HEK293 (cell line): ENCODE data around the gene USP5.

Experiments used
- BCL11B ChIP-seq: fragments of 450-650 bp; formaldehyde crosslinking; IDR thresholded peaks from 2 replicates; pipeline ENCODE4 v1.5.1; 2016; ENCODE audit warnings: low read depth, missing biosample characterization, missing genetic modification characterization
- IKZF3 ChIP-seq: fragments of 450-650 bp; IDR thresholded peaks from 2 replicates; pipeline ENCODE4 v1.5.0; 2018; ENCODE audit warnings: missing biosample characterization, mild to moderate bottlenecking, missing genetic modification characterization, moderate library complexity
- KLF16 ChIP-seq: fragments of 450-650 bp; formaldehyde crosslinking; IDR thresholded peaks from 2 replicates; pipeline ENCODE4 v1.5.1; 2017; ENCODE audit warnings: missing biosample characterization, missing genetic modification characterization
- KLF7 ChIP-seq: fragments of 450-650 bp; formaldehyde crosslinking; IDR thresholded peaks from 2 replicates; pipeline ENCODE4 v1.5.1; 2016; ENCODE audit warnings: missing biosample characterization, missing genetic modification characterization, borderline replicate concordance
- KLF9 ChIP-seq: fragments of 450-650 bp; formaldehyde crosslinking; IDR thresholded peaks from 2 replicates; pipeline ENCODE4 v1.5.1; 2016; ENCODE audit warnings: missing biosample characterization, missing genetic modification characterization, low read depth
- SP7 ChIP-seq: fragments of 450-650 bp; formaldehyde crosslinking; IDR thresholded peaks from 2 replicates; pipeline ENCODE4 v1.5.1; 2016; ENCODE audit warnings: missing biosample characterization, missing genetic modification characterization
- ZBTB8A ChIP-seq: fragments of 450-650 bp; formaldehyde crosslinking; IDR thresholded peaks from 2 replicates; pipeline ENCODE4 v1.5.1; 2016; ENCODE audit warnings: missing biosample characterization, missing genetic modification characterization
- ZNF132 ChIP-seq: fragments of 450-650 bp; formaldehyde crosslinking; IDR thresholded peaks from 2 replicates; pipeline ENCODE4 v1.5.1; 2017; ENCODE audit warnings: missing biosample characterization, missing genetic modification characterization, borderline replicate concordance
- ZNF2 ChIP-seq: fragments of 450-650 bp; formaldehyde crosslinking; IDR thresholded peaks from 2 replicates; pipeline ENCODE4 v1.5.1; 2016; ENCODE audit warnings: missing biosample characterization, missing genetic modification characterization
- ZNF202 ChIP-seq: fragments of 450-650 bp; formaldehyde crosslinking; IDR thresholded peaks from 2 replicates; pipeline ENCODE4 v1.5.1; 2016; ENCODE audit warnings: missing biosample characterization, missing genetic modification characterization, borderline replicate concordance
- ZNF747 ChIP-seq: fragments of 450-650 bp; formaldehyde crosslinking; IDR thresholded peaks from 2 replicates; pipeline ENCODE4 v1.5.1; 2016; ENCODE audit warnings: missing biosample characterization, missing genetic modification characterization
- ZXDB ChIP-seq: fragments of 450-650 bp; formaldehyde crosslinking; IDR thresholded peaks from 2 replicates; pipeline ENCODE4 v1.5.1; 2016; ENCODE audit warnings: missing biosample characterization, missing genetic modification characterization
- TF ChIP-seq, protein P1 (sequence below): sonication (generic); formaldehyde crosslinking; IDR thresholded peaks from 2 replicates; pipeline ENCODE4 v1.8.1; 2022; ENCODE audit warnings: mild to moderate bottlenecking, moderate library complexity, missing genetic modification reagents
- TF ChIP-seq, protein P2 (sequence below): fragments of 450-650 bp; formaldehyde crosslinking; IDR thresholded peaks from 2 replicates; pipeline ENCODE4 v1.5.1; 2016; ENCODE audit warnings: missing biosample characterization, missing genetic modification characterization
- TF ChIP-seq, protein P3 (sequence below): fragments of 450-650 bp; formaldehyde crosslinking; IDR thresholded peaks from 2 replicates; pipeline ENCODE4 v1.5.1; 2016; ENCODE audit warnings: missing biosample characterization, missing genetic modification characterization
- TF ChIP-seq, protein P4 (sequence below): fragments of 450-650 bp; formaldehyde crosslinking; IDR thresholded peaks from 2 replicates; pipeline ENCODE4 v1.5.1; 2017; ENCODE audit warnings: missing biosample characterization, missing genetic modification characterization
- TF ChIP-seq, protein P5 (sequence below): fragments of 450-650 bp; formaldehyde crosslinking; IDR thresholded peaks from 2 replicates; pipeline ENCODE4 v1.5.1; 2016; ENCODE audit warnings: missing biosample characterization, missing genetic modification characterization
- TF ChIP-seq, protein P6 (sequence below): fragments of 450-650 bp; formaldehyde crosslinking; IDR thresholded peaks from 2 replicates; pipeline ENCODE4 v1.5.1; 2016; ENCODE audit warnings: missing biosample characterization, missing genetic modification characterization
- TF ChIP-seq, protein P7 (sequence below): fragments of 450-650 bp; formaldehyde crosslinking; IDR thresholded peaks from 2 replicates; pipeline ENCODE4 v1.5.1; 2017; ENCODE audit warnings: missing biosample characterization, missing genetic modification characterization
- TF ChIP-seq, protein P8 (sequence below): fragments of 450-650 bp; formaldehyde crosslinking; IDR thresholded peaks from 2 replicates; pipeline ENCODE4 v1.5.1; 2016; ENCODE audit warnings: missing biosample characterization, missing genetic modification characterization, borderline replicate concordance
- TF ChIP-seq, protein P9 (sequence below): fragments of 450-650 bp; formaldehyde crosslinking; conservative IDR thresholded peaks from 2 replicates; pipeline ENCODE4 v1.5.1; 2016; ENCODE audit warnings: low read depth, missing biosample characterization, missing genetic modification characterization

USP5 gene

DNA sequence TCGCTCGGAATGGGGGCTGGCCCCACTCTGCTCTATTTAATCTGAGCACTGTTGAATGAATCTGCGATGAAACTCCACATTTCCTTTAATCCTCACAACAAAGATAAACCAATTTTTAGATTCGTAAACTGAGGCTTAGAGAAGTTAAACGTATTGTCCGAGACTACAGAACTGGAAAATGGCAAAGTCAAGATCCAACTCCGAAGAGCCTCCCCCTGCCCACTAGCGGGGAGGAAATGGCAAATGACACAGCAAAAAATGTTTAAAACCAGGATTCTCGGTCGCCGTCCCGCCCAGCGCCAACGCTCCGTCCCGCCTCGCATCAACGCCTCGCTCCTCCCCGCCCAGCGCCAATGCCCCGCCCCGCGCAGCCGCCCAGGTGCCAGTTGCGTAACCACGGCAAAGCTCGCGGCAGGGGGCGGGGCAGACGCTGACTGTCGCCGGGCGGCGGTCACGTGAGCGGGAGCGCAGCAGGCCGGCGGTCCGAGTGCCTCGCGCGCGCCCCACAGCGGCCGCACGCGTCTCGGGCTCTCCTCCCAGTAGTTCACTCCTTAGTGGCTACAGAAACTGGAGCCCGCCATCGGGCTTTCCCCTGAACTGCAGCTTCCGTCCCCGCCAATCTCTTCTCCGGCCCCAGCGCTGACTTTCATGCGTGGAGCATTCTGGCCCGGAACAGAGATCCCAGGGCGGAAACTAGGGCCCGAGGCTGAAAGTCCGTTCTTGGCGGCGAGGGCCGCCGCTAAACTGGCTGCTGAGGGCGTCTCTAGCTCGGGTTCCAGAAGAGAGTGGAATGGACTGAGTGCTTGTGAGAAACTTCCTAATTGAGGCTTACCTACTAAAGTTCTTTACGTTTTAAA lies 39.1 kb downstream of the USP5 start (continued):
- TF ChIP-seq, protein P1, sequence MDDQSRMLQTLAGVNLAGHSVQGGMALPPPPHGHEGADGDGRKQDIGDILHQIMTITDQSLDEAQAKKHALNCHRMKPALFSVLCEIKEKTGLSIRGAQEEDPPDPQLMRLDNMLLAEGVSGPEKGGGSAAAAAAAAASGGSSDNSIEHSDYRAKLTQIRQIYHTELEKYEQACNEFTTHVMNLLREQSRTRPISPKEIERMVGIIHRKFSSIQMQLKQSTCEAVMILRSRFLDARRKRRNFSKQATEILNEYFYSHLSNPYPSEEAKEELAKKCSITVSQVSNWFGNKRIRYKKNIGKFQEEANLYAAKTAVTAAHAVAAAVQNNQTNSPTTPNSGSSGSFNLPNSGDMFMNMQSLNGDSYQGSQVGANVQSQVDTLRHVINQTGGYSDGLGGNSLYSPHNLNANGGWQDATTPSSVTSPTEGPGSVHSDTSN: no peak
- TF ChIP-seq BCL11B (no peak), ZNF2 (tag by site-specific recombination) (no peak), KLF9 (tag by site-specific recombination) (peak; percentile 92), SP7 (tag by site-specific recombination) (peak; percentile 84), ZBTB8A (tag by site-specific recombination) (peak; percentile 95), ZXDB (tag by site-specific recombination) (peak; percentile 38; the same call in 1 of the 2 replicates), ZNF747 (tag by site-specific recombination) (no peak), ZNF132 (tag by site-specific recombination) (0 out of 2 replicates have a peak, but pooled peaks have one; percentile 20), KLF16 (tag by site-specific recombination) (peak; percentile 57; the same call in 1 of the 2 replicates), ZNF202 (tag by site-specific recombination) (no peak; the same call in 1 of the 2 replicates), IKZF3 (tag by site-specific recombination) (peak; percentile 58; the same call in 1 of the 2 replicates), KLF7 (tag by site-specific recombination) (peak; percentile 78; the same call in 1 of the 2 replicates)
- TF ChIP-seq, protein P2, sequence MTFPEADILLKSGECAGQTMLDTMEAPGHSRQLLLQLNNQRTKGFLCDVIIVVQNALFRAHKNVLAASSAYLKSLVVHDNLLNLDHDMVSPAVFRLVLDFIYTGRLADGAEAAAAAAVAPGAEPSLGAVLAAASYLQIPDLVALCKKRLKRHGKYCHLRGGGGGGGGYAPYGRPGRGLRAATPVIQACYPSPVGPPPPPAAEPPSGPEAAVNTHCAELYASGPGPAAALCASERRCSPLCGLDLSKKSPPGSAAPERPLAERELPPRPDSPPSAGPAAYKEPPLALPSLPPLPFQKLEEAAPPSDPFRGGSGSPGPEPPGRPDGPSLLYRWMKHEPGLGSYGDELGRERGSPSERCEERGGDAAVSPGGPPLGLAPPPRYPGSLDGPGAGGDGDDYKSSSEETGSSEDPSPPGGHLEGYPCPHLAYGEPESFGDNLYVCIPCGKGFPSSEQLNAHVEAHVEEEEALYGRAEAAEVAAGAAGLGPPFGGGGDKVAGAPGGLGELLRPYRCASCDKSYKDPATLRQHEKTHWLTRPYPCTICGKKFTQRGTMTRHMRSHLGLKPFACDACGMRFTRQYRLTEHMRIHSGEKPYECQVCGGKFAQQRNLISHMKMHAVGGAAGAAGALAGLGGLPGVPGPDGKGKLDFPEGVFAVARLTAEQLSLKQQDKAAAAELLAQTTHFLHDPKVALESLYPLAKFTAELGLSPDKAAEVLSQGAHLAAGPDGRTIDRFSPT (tag by site-specific recombination): peak; percentile 91
- TF ChIP-seq, protein P3, sequence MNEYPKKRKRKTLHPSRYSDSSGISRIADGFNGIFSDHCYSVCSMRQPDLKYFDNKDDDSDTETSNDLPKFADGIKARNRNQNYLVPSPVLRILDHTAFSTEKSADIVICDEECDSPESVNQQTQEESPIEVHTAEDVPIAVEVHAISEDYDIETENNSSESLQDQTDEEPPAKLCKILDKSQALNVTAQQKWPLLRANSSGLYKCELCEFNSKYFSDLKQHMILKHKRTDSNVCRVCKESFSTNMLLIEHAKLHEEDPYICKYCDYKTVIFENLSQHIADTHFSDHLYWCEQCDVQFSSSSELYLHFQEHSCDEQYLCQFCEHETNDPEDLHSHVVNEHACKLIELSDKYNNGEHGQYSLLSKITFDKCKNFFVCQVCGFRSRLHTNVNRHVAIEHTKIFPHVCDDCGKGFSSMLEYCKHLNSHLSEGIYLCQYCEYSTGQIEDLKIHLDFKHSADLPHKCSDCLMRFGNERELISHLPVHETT (tag by site-specific recombination): peak; percentile 19; the same call in 1 of the 2 replicates
- TF ChIP-seq, protein P4, sequence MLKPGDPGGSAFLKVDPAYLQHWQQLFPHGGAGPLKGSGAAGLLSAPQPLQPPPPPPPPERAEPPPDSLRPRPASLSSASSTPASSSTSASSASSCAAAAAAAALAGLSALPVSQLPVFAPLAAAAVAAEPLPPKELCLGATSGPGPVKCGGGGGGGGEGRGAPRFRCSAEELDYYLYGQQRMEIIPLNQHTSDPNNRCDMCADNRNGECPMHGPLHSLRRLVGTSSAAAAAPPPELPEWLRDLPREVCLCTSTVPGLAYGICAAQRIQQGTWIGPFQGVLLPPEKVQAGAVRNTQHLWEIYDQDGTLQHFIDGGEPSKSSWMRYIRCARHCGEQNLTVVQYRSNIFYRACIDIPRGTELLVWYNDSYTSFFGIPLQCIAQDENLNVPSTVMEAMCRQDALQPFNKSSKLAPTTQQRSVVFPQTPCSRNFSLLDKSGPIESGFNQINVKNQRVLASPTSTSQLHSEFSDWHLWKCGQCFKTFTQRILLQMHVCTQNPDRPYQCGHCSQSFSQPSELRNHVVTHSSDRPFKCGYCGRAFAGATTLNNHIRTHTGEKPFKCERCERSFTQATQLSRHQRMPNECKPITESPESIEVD (tag by site-specific recombination): 0 out of 2 replicates have a peak, but pooled peaks have one; percentile 15
- TF ChIP-seq, protein P5, sequence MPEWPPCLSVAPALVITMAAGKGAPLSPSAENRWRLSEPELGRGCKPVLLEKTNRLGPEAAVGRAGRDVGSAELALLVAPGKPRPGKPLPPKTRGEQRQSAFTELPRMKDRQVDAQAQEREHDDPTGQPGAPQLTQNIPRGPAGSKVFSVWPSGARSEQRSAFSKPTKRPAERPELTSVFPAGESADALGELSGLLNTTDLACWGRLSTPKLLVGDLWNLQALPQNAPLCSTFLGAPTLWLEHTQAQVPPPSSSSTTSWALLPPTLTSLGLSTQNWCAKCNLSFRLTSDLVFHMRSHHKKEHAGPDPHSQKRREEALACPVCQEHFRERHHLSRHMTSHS: no peak
- TF ChIP-seq, protein P6, sequence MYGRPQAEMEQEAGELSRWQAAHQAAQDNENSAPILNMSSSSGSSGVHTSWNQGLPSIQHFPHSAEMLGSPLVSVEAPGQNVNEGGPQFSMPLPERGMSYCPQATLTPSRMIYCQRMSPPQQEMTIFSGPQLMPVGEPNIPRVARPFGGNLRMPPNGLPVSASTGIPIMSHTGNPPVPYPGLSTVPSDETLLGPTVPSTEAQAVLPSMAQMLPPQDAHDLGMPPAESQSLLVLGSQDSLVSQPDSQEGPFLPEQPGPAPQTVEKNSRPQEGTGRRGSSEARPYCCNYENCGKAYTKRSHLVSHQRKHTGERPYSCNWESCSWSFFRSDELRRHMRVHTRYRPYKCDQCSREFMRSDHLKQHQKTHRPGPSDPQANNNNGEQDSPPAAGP (tag by site-specific recombination): peak; percentile 71
- TF ChIP-seq, protein P7, sequence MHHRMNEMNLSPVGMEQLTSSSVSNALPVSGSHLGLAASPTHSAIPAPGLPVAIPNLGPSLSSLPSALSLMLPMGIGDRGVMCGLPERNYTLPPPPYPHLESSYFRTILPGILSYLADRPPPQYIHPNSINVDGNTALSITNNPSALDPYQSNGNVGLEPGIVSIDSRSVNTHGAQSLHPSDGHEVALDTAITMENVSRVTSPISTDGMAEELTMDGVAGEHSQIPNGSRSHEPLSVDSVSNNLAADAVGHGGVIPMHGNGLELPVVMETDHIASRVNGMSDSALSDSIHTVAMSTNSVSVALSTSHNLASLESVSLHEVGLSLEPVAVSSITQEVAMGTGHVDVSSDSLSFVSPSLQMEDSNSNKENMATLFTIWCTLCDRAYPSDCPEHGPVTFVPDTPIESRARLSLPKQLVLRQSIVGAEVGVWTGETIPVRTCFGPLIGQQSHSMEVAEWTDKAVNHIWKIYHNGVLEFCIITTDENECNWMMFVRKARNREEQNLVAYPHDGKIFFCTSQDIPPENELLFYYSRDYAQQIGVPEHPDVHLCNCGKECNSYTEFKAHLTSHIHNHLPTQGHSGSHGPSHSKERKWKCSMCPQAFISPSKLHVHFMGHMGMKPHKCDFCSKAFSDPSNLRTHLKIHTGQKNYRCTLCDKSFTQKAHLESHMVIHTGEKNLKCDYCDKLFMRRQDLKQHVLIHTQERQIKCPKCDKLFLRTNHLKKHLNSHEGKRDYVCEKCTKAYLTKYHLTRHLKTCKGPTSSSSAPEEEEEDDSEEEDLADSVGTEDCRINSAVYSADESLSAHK: no peak
- TF ChIP-seq, protein P8, sequence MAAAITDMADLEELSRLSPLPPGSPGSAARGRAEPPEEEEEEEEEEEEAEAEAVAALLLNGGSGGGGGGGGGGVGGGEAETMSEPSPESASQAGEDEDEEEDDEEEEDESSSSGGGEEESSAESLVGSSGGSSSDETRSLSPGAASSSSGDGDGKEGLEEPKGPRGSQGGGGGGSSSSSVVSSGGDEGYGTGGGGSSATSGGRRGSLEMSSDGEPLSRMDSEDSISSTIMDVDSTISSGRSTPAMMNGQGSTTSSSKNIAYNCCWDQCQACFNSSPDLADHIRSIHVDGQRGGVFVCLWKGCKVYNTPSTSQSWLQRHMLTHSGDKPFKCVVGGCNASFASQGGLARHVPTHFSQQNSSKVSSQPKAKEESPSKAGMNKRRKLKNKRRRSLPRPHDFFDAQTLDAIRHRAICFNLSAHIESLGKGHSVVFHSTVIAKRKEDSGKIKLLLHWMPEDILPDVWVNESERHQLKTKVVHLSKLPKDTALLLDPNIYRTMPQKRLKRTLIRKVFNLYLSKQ (tag by site-specific recombination): no peak
- TF ChIP-seq, protein P9, sequence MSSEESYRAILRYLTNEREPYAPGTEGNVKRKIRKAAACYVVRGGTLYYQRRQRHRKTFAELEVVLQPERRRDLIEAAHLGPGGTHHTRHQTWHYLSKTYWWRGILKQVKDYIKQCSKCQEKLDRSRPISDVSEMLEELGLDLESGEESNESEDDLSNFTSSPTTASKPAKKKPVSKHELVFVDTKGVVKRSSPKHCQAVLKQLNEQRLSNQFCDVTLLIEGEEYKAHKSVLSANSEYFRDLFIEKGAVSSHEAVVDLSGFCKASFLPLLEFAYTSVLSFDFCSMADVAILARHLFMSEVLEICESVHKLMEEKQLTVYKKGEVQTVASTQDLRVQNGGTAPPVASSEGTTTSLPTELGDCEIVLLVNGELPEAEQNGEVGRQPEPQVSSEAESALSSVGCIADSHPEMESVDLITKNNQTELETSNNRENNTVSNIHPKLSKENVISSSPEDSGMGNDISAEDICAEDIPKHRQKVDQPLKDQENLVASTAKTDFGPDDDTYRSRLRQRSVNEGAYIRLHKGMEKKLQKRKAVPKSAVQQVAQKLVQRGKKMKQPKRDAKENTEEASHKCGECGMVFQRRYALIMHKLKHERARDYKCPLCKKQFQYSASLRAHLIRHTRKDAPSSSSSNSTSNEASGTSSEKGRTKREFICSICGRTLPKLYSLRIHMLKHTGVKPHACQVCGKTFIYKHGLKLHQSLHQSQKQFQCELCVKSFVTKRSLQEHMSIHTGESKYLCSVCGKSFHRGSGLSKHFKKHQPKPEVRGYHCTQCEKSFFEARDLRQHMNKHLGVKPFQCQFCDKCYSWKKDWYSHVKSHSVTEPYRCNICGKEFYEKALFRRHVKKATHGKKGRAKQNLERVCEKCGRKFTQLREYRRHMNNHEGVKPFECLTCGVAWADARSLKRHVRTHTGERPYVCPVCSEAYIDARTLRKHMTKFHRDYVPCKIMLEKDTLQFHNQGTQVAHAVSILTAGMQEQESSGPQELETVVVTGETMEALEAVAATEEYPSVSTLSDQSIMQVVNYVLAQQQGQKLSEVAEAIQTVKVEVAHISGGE (tag by site-specific recombination): peak; percentile 63
